Astrocyte of the hippocampus (primary cell): ENCODE data around the gene CPZ.
A peak's percentile ranks its signal among the peaks of the same experiment; 100 is the strongest.

ENCODE experiments used
- DNase-seq: peaks from one replicate; pipeline ENCODE4 v3.0.0; 2011; ENCODE audit warnings: low read depth, low spot score

Gene CPZ

GRCh38 chr4:8593264-8594096 lies 915 bp downstream of the CPZ start:
- DNase-seq, result no peak

- DNase-seq, result peak; percentile 83
Measured at GRCh38 chr4:8594097-8595038, 1.8 kb downstream of the CPZ start.

- peak; percentile 34 for DNase-seq
Measured at GRCh38 chr4:8595237-8596087, 2.9 kb downstream of the CPZ start.

- DNase-seq, result no peak
Measured at GRCh38 chr4:8596891-8597290, 4.3 kb downstream of the CPZ start.

GRCh38 chr4:8597319-8597718 lies 4.8 kb downstream of the CPZ start:
- no peak for DNase-seq

GRCh38 chr4:8597791-8598190 lies 5.2 kb downstream of the CPZ start:
- DNase-seq, result no peak

GRCh38 chr4:8598391-8599090 lies 6.0 kb downstream of the CPZ start:
- no peak for DNase-seq

- DNase-seq, result no peak
Measured at GRCh38 chr4:8599091-8599460, 6.5 kb downstream of the CPZ start.

GRCh38 chr4:8599657-8600056 lies 7.1 kb downstream of the CPZ start:
- DNase-seq, result peak; percentile 94

- DNase-seq, result no peak
Measured at GRCh38 chr4:8600266-8600665, 7.7 kb downstream of the CPZ start.

- DNase-seq, result no peak
Measured at GRCh38 chr4:8600686-8601085, 8.1 kb downstream of the CPZ start.

- DNase-seq, result no peak
Measured at GRCh38 chr4:8601086-8601485, 8.5 kb downstream of the CPZ start.

GRCh38 chr4:8601556-8601955 lies 9.0 kb downstream of the CPZ start:
- no peak for DNase-seq

GRCh38 chr4:8602686-8603430 lies 10.3 kb downstream of the CPZ start:
- no peak for DNase-seq

- DNase-seq, result no peak
Measured at GRCh38 chr4:8603931-8604330, 11.4 kb downstream of the CPZ start.

GRCh38 chr4:8605289-8605688 lies 12.7 kb downstream of the CPZ start:
- no peak for DNase-seq

- DNase-seq, result no peak
Measured at GRCh38 chr4:8606476-8606875, 13.9 kb downstream of the CPZ start.

- DNase-seq, result no peak
Measured at GRCh38 chr4:8606966-8607365, 14.4 kb downstream of the CPZ start.

- peak; percentile 47 for DNase-seq
Measured at GRCh38 chr4:8607603-8608481, 15.3 kb downstream of the CPZ start.
